ENCODE data around the gene ERCC2.
"Not testable (repeated sequence)": the region's sequence is repeated elsewhere in the genome, so short reads cannot be mapped to it uniquely, and the experiment has no call there.

Gene ERCC2

GRCh38 chr19:45323671-45324081 lies 46.7 kb downstream of the ERCC2 start:
- H3K4me1 ChIP-seq = peaks cover 13 to 47% (median 38%) of the 10 kb centered on the region in 10 experiments; a peak in 19 of 20 replicates
- peak overlapping the region; percentile 52 to 95 (median 83) for H3K4me2 ChIP-seq
- H3K9me3 ChIP-seq (replicated peaks in 1 of 11) = no peaks in the 10 kb centered on the region
- H3K27ac ChIP-seq = peak overlapping the region in 1 of 11 experiments; percentile 34; a peak in 1 of 22 replicates
- H3K4me3 ChIP-seq = peak overlapping the region; percentile 6 to 59 (median 32); a peak in 10 of 20 replicates
- no peaks in the 10 kb centered on the region for H3K36me3 ChIP-seq
- peak overlapping the region in 10 of 11 experiments; percentile 21 to 66 (median 54); a peak in 15 of 22 replicates for H3K9ac ChIP-seq
- peaks cover 0 to 6% (median 0%) of the 10 kb centered on the region in 11 experiments; a peak in 1 of 22 replicates for H4K20me1 ChIP-seq
- H3K27me3 ChIP-seq = peaks cover 0 to 18% (median 0%) of the 10 kb centered on the region in 11 experiments; a peak in 4 of 22 replicates
- TF ChIP-seq Cebpa-rat (IDR thresholded peaks at IDR 0.05) = no peak

GRCh38 chr19:45322744-45323281 lies 47.6 kb downstream of the ERCC2 start, which contains the start of gene CKM:
Gene CKM, minus strand, starts transcription at chr19:45322875. Its CDS starts 3,162 bp downstream, at chr19:45319713.
- peak within 1 kb of the TSS; percentile 6 to 59 (median 32); a peak in 10 of 20 replicates for H3K4me3 ChIP-seq
- peak within 1 kb of the TSS; percentile 52 to 95 (median 83) for H3K4me2 ChIP-seq
- H3K4me1 ChIP-seq = peaks cover 13 to 47% (median 38%) of the 10 kb centered on the region in 10 experiments; a peak in 19 of 20 replicates
- peak within 1 kb of the TSS in 1 of 11 experiments; percentile 34; a peak in 1 of 22 replicates for H3K27ac ChIP-seq
- H3K36me3 ChIP-seq = no peaks in the 10 kb centered on the region
- TF ChIP-seq Cebpa-rat (IDR thresholded peaks at IDR 0.05) = no peak
- H3K27me3 ChIP-seq = peaks cover 0 to 18% (median 0%) of the 10 kb centered on the region in 11 experiments; a peak in 4 of 22 replicates
- no peaks in the 10 kb centered on the region for H3K9me3 ChIP-seq (replicated peaks in 1 of 11)
- peak within 1 kb of the TSS in 10 of 11 experiments; percentile 21 to 66 (median 54); a peak in 16 of 22 replicates for H3K9ac ChIP-seq
- H4K20me1 ChIP-seq = peaks cover 0 to 6% (median 0%) of the 10 kb centered on the region in 11 experiments; a peak in 1 of 22 replicates

GRCh38 chr19:45322311-45322710 lies 48.1 kb downstream of the ERCC2 start:
- Histone ChIP-seq H3K4me2 (peak overlapping the region in 8 of 11 experiments; percentile 52 to 93 (median 82); a peak in 15 of 22 replicates), H3K36me3 (no peaks in the 10 kb centered on the region), H3K27me3 (peaks cover 0 to 18% (median 0%) of the 10 kb centered on the region in 11 experiments; a peak in 4 of 22 replicates), H3K4me3 (no peak overlapping the region; a peak in 1 of 20 replicates), H3K4me1 (peaks cover 13 to 47% (median 38%) of the 10 kb centered on the region in 10 experiments; a peak in 19 of 20 replicates), H4K20me1 (peaks cover 0 to 6% (median 0%) of the 10 kb centered on the region in 11 experiments; a peak in 1 of 22 replicates), H3K9me3 (replicated peaks in 1 of 11) (no peaks in the 10 kb centered on the region), H3K27ac (no peak overlapping the region), H3K9ac (peak overlapping the region in 2 of 11 experiments; percentile 10 to 28; a peak in 2 of 22 replicates)
- no peak for TF ChIP-seq Cebpa-rat (IDR thresholded peaks at IDR 0.05)

GRCh38 chr19:45321848-45322247 lies 48.5 kb downstream of the ERCC2 start:
- Histone ChIP-seq H3K27ac (no peak overlapping the region), H3K4me2 (peak overlapping the region in 7 of 11 experiments; percentile 52 to 93 (median 81); a peak in 12 of 22 replicates), H3K4me1 (peaks cover 13 to 44% (median 37%) of the 10 kb centered on the region in 10 experiments; a peak in 19 of 20 replicates), H3K36me3 (no peaks in the 10 kb centered on the region), H3K9ac (peak overlapping the region in 1 of 11 experiments; percentile 28; a peak in 2 of 22 replicates), H3K27me3 (peaks cover 0 to 18% (median 0%) of the 10 kb centered on the region in 11 experiments; a peak in 4 of 22 replicates), H3K9me3 (replicated peaks in 1 of 11) (no peaks in the 10 kb centered on the region), H4K20me1 (peaks cover 0 to 6% (median 0%) of the 10 kb centered on the region in 11 experiments; a peak in 1 of 22 replicates), H3K4me3 (no peak overlapping the region)
- no peak for TF ChIP-seq Cebpa-rat (IDR thresholded peaks at IDR 0.05)

GRCh38 chr19:45320997-45321775 lies 49.2 kb downstream of the ERCC2 start:
- H3K27ac ChIP-seq = no peak overlapping the region
- H4K20me1 ChIP-seq = peaks cover 0 to 6% (median 0%) of the 10 kb centered on the region in 11 experiments; a peak in 1 of 22 replicates
- H3K9me3 ChIP-seq (replicated peaks in 1 of 11) = no peaks in the 10 kb centered on the region
- no peaks in the 10 kb centered on the region for H3K36me3 ChIP-seq
- no peak overlapping the region for H3K4me2 ChIP-seq
- H3K9ac ChIP-seq = no peak overlapping the region
- TF ChIP-seq Cebpa-rat (IDR thresholded peaks at IDR 0.05) = no peak
- H3K27me3 ChIP-seq = peaks cover 0 to 18% (median 0%) of the 10 kb centered on the region in 11 experiments; a peak in 4 of 22 replicates
- H3K4me3 ChIP-seq = no peak overlapping the region
- H3K4me1 ChIP-seq = peaks cover 13 to 37% (median 32%) of the 10 kb centered on the region in 10 experiments; a peak in 19 of 20 replicates

- no peaks in the 10 kb centered on the region for H4K20me1 ChIP-seq
- no peaks in the 10 kb centered on the region for H3K36me3 ChIP-seq
- no peak for TF ChIP-seq Cebpa-rat (IDR thresholded peaks at IDR 0.05)
- no peaks in the 10 kb centered on the region for H3K9me3 ChIP-seq (replicated peaks in 1 of 11)
- H3K4me2 ChIP-seq = peak overlapping the region in 3 of 11 experiments; percentile 43 to 48 (median 45); a peak in 1 of 22 replicates
- H3K4me3 ChIP-seq = no peak overlapping the region
- H3K9ac ChIP-seq = no peak overlapping the region
- H3K27me3 ChIP-seq = no peaks in the 10 kb centered on the region
- H3K4me1 ChIP-seq = peaks cover 4 to 26% (median 21%) of the 10 kb centered on the region in 10 experiments; a peak in 17 of 20 replicates
- H3K27ac ChIP-seq = no peak overlapping the region
Measured at GRCh38 chr19:45315304-45315703, 55.1 kb downstream of the ERCC2 start.

GRCh38 chr19:45314708-45315245 lies 55.6 kb downstream of the ERCC2 start:
- peak overlapping the region in 8 of 11 experiments; percentile 12 to 62 (median 44); a peak in 13 of 22 replicates for H3K4me2 ChIP-seq

GRCh38 chr19:45312285-45312684 lies 58.1 kb downstream of the ERCC2 start:
- Histone ChIP-seq H3K4me2 (peak overlapping the region in 2 of 11 experiments; percentile 29 to 37; a peak in 2 of 22 replicates), H3K4me1 (peaks cover 4 to 26% (median 21%) of the 10 kb centered on the region in 10 experiments; a peak in 17 of 20 replicates)
- H3K27ac ChIP-seq; H3K9me3 ChIP-seq (replicated peaks in 1 of 11); H3K4me3 ChIP-seq; H3K27me3 ChIP-seq; H3K36me3 ChIP-seq; H4K20me1 ChIP-seq; H3K9ac ChIP-seq: not testable (repeated sequence)

More at GRCh38 chr19:45314708-45315245, 55.6 kb downstream of the ERCC2 start:
- no peaks in the 10 kb centered on the region for H3K36me3 ChIP-seq
- no peaks in the 10 kb centered on the region for H3K27me3 ChIP-seq
- no peak overlapping the region for H3K27ac ChIP-seq
- H3K9me3 ChIP-seq (replicated peaks in 1 of 11) = no peaks in the 10 kb centered on the region
- no peaks in the 10 kb centered on the region for H4K20me1 ChIP-seq
- H3K4me1 ChIP-seq = peaks cover 4 to 26% (median 21%) of the 10 kb centered on the region in 10 experiments; a peak in 17 of 20 replicates
- H3K4me3 ChIP-seq = no peak overlapping the region
- H3K9ac ChIP-seq = no peak overlapping the region
- no peak for TF ChIP-seq Cebpa-rat (IDR thresholded peaks at IDR 0.05)
